Lower leg skin (tissue), 3 donors: Measurements from ENCODE around the gene TNFRSF19.

Experiments used
- POLR2A ChIP-seq, 2 donors: fragments of 450-650 bp; IDR thresholded peaks; one replicate each; pipeline ENCODE4 v1.6.1; 2016 to 2017; ENCODE audit warnings: antibody characterized with exemption in 2 of 2, mild to moderate bottlenecking in 1 of 2, moderate library complexity in 1 of 2
- TF ChIP-seq, protein P1 (sequence below), 3 donors: fragments of 450-650 bp; IDR thresholded peaks; one replicate each; pipeline ENCODE4 v1.5.1; 2016; ENCODE audit warnings: antibody characterized with exemption in 3 of 3, mild to moderate bottlenecking in 3 of 3, moderate library complexity in 2 of 3

DNA sequence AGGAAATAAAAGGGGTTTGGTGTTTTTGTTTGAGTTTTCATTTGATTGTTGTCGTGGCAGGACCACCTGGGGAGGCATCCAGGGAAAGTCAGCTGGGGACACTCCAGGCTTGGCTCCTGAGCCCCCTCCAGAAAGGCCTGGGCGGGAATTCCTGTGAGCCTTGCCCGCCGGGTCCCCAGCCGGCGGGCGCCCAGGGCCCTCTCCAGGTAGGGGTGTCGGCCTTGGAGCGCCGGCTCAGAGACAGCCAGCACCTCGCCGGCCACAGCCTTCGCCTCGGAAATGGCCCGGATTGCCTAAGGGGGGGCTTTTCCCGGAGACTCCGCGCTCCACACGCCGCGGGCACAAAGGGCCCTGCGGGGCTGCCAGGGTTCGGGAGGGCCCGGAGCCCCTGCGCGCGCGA is 125.0 kb downstream of the TNFRSF19 start:
- TF ChIP-seq, protein P1, sequence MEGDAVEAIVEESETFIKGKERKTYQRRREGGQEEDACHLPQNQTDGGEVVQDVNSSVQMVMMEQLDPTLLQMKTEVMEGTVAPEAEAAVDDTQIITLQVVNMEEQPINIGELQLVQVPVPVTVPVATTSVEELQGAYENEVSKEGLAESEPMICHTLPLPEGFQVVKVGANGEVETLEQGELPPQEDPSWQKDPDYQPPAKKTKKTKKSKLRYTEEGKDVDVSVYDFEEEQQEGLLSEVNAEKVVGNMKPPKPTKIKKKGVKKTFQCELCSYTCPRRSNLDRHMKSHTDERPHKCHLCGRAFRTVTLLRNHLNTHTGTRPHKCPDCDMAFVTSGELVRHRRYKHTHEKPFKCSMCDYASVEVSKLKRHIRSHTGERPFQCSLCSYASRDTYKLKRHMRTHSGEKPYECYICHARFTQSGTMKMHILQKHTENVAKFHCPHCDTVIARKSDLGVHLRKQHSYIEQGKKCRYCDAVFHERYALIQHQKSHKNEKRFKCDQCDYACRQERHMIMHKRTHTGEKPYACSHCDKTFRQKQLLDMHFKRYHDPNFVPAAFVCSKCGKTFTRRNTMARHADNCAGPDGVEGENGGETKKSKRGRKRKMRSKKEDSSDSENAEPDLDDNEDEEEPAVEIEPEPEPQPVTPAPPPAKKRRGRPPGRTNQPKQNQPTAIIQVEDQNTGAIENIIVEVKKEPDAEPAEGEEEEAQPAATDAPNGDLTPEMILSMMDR (IDR thresholded peaks at IDR 0.05) = no peak
- no peak for TF ChIP-seq POLR2A (IDR thresholded peaks at IDR 0.05)
